GM19467 (cell line): ENCODE measurements around the gene PRDM15.

Experiments
- ATAC-seq: cut with Tn5 transposase; IDR thresholded peaks from one replicate; pipeline ENCODE4 v1.9.1; 2021; ENCODE audit warnings: mild to moderate bottlenecking, moderate library complexity; ENCODE audit not compliant: unreplicated experiment

Gene PRDM15

DNA sequence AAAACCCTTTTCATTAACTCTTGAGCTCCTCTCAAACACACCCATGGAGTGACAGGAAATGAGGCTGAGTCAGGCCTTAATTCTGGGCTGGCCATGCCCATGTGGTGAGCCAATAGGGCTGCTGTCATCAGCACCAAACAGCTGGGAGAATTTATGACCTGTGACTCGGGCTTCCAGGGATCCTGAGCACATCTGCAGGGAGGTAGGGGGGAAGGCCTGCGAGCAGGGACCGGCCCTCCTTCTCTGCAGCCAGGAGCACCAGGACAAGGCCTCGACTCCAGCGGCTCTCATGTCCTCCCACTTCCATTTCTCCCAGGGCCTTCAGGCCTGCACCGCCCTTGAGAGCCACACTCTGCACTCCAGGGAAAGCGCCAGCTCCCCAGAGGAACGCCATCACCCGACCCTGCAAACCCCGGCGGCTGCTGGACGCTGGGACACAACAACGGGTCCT is 126.9 kb downstream of the PRDM15 start:
- no peak for ATAC-seq

DNA sequence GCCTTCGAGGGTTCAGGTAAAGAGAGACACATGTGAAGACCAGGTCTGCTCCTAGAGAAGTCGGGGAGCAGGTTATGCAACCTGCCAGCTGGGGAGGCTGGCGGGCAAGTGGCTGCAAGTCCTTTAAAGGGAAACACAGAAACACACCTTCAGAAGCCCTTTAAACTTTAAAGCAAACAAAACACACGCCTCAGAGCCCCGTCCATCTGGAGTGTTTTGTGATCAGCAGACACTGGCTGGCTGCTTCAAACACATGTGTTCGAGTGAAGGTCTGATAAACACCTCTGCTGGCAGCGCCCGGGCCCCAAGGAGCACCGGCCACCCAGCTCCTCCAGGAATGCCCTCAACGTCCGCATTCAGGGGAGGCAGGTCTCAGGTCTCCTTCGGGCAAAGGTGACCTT is 127.5 kb downstream of the PRDM15 start:
- no peak for ATAC-seq

DNA sequence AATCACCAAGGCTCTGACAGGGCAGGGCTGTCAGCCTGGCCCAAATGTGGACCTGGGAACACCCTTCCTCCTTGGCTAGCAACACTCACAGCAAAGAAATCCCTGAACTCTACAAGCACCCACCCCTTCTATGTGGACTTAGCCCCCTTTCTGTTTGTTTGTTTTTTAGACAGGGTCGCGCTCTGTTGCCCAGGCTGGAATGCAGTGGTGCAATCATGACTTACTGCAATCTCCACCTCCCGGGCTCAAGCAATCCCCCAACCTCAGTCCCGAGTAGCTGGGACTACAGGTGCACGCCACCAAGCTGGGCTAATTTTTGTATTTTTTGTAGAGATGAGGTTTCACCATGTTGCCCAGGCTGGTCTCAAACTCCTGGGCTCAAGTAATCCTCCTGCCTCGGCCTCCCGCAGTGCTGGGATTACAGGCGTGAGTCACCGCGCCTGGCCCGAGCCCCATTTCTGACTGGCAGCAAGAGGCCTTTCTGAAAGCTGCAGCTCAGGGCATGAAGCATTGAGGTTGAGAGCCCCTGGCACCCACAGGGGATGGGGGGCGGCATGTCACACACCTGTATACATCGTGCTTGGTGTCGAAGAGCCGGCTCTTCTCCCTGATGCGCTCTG is 128.5 kb downstream of the PRDM15 start:
- ATAC-seq: no peak

DNA sequence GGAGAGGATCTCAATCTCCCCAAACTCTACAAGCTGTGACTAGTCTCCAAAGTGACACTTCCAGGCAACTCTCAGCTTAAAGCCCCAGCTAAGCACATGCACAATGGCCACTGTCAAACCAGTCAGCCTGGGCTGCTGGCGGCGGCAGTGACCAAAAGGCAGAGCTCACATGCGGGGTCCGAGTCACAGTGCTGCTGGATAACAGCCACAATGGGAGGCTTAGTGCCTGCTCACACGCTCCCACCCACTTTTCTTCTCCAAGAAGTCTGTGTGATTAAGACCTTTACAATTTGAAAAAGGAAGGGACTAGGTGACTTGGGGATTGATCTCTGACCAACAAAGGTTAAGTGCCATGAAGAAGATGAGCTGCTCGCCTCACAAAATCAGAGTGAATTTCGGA is 129.1 kb downstream of the PRDM15 start:
- ATAC-seq: no peak

DNA sequence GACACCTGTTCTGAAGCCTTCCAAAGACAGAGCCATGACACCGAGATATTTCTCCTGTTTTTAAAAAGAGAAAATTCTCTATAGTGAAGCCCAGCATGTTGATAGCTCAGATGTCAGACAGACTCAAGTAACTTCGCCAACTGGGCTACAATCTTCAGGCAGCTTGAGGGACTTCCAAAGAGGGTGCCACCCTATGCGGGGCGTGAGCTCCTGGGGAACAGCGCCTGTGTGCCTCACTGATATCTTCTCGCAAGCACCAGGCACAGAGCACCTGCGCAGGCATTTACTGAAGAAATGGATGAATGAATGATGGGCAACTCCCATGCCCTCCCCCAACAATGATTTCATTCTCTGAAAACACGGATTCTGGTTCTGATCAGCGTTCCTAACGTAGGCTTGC is 129.9 kb downstream of the PRDM15 start:
- no peak for ATAC-seq
